RWPE2 (cell line): ENCODE data around the gene ATP4B.

ENCODE experiments used
- ATAC-seq: fragments of 200-7000 bp; cut with Tn5 transposase; 3 replicates; pipeline ENCODE4 v1.9.1; 2021; ENCODE audit warnings: low read depth
- DNase-seq: peaks from one replicate; pipeline ENCODE4 v3.0.0-alpha.2; 2020; ENCODE audit warnings: low spot score
- H3K27ac ChIP-seq: fragments of 450-650 bp; 2 replicates; pipeline ENCODE4 v1.5.1; 2017; ENCODE audit warnings: mild to moderate bottlenecking; ENCODE audit not compliant: poor library complexity, severe bottlenecking
- H3K27me3 ChIP-seq: fragments of 250-450 bp; sonication (Bioruptor Pico); 2 replicates; pipeline ENCODE4 v1.5.1; 2021; ENCODE audit warnings: mild to moderate bottlenecking, moderate library complexity; ENCODE audit not compliant: insufficient read depth, poor library complexity, severe bottlenecking
- H3K36me3 ChIP-seq: fragments of 250-450 bp; sonication (Bioruptor Pico); 2 replicates; pipeline ENCODE4 v1.5.1; 2020; ENCODE audit warnings: low read depth, mild to moderate bottlenecking, moderate library complexity
- H3K4me1 ChIP-seq: fragments of 250-450 bp; sonication (Bioruptor Pico); 2 replicates; pipeline ENCODE4 v1.5.1; 2021; ENCODE audit warnings: mild to moderate bottlenecking, moderate library complexity; ENCODE audit not compliant: insufficient read depth, poor library complexity, severe bottlenecking
- H3K4me3 ChIP-seq: fragments of 250-450 bp; sonication (Bioruptor Pico); 2 replicates; pipeline ENCODE4 v1.5.1; 2021; ENCODE audit warnings: mild to moderate bottlenecking, moderate library complexity; ENCODE audit not compliant: severe bottlenecking
- H3K9me3 ChIP-seq: fragments of 250-450 bp; sonication (Bioruptor Pico); 2 replicates; pipeline ENCODE4 v1.5.1; 2021; ENCODE audit warnings: mild to moderate bottlenecking, moderate library complexity; ENCODE audit not compliant: severe bottlenecking
- TF ChIP-seq, protein P1 (sequence below): fragments of 450-650 bp; IDR thresholded peaks from one replicate; pipeline ENCODE4 v1.5.1; 2017; ENCODE audit warnings: mild to moderate bottlenecking, moderate library complexity; ENCODE audit not compliant: poor library complexity, severe bottlenecking

The ATP4B gene

GRCh38 chr13:113657851-113658741 lies at the start of gene ATP4B:
Gene ATP4B (minus strand): TSS chr13:113658198. CDS start chr13:113658144, 54 bp downstream.
- H3K36me3 ChIP-seq, result no peaks in the 10 kb centered on the region
- TF ChIP-seq, protein P1, sequence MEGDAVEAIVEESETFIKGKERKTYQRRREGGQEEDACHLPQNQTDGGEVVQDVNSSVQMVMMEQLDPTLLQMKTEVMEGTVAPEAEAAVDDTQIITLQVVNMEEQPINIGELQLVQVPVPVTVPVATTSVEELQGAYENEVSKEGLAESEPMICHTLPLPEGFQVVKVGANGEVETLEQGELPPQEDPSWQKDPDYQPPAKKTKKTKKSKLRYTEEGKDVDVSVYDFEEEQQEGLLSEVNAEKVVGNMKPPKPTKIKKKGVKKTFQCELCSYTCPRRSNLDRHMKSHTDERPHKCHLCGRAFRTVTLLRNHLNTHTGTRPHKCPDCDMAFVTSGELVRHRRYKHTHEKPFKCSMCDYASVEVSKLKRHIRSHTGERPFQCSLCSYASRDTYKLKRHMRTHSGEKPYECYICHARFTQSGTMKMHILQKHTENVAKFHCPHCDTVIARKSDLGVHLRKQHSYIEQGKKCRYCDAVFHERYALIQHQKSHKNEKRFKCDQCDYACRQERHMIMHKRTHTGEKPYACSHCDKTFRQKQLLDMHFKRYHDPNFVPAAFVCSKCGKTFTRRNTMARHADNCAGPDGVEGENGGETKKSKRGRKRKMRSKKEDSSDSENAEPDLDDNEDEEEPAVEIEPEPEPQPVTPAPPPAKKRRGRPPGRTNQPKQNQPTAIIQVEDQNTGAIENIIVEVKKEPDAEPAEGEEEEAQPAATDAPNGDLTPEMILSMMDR, result no peak
- H3K4me1 ChIP-seq, result no peaks in the 10 kb centered on the region
- ATAC-seq (no peak), DNase-seq (peak; percentile 47)
- peaks cover 2% of the 10 kb centered on the region for H3K27me3 ChIP-seq
- H3K4me3 ChIP-seq, result no peak within 1 kb of the TSS
- H3K9me3 ChIP-seq, result peaks cover 8% of the 10 kb centered on the region
- no peak within 1 kb of the TSS for H3K27ac ChIP-seq

DNA sequence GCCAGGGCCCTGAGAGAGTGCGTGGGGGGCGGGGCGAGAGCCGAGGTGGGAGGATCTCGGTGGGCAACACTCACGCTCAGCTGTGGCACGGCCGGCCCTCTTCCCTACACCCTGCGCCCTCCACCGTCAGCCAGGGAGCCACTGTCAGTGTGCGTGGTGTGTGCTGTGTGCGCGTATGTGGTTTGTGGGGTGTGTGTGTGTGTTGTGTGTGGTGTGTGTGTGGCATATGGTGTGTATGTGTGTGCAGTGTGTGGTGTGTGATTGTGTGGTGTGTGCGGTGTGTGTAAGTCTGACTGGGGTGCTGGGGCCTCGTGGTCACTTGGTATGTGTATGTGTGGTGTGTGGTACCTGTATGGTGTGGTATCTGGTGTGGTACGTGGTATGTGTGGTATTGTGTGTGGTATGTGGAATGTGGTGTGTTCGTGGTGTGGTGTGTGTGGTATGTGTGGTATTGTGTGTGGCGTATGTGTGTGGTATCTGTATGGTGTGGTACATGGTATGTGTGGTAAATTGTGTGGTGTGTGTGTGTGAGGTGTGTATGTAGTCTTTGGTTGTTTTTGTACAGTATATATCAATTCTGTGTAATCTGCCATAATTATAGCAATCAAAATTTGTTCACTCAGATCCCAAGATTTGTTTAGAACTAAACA lies 14.1 kb upstream of the ATP4B start:
- H3K36me3 ChIP-seq, result no peaks in the 10 kb centered on the region
- no peaks in the 10 kb centered on the region for H3K9me3 ChIP-seq
- no peak overlapping the region for H3K4me3 ChIP-seq
- peak; percentile 66 for DNase-seq
- H3K27me3 ChIP-seq, result no peaks in the 10 kb centered on the region
- no peak for ATAC-seq
- H3K27ac ChIP-seq, result no peak overlapping the region
- H3K4me1 ChIP-seq, result no peaks in the 10 kb centered on the region
- TF ChIP-seq, protein P1, result no peak

- Histone ChIP-seq H3K36me3 (no peaks in the 10 kb centered on the region), H3K27ac (no peak overlapping the region), H3K4me3 (no peak overlapping the region), H3K4me1 (no peaks in the 10 kb centered on the region), H3K27me3 (no peaks in the 10 kb centered on the region), H3K9me3 (no peaks in the 10 kb centered on the region)
- ATAC-seq, result no peak
- TF ChIP-seq, protein P1, result no peak
- DNase-seq, result peak; percentile 43
Observed at GRCh38 chr13:113671066-113672001, 13.3 kb upstream of the ATP4B start.

DNA sequence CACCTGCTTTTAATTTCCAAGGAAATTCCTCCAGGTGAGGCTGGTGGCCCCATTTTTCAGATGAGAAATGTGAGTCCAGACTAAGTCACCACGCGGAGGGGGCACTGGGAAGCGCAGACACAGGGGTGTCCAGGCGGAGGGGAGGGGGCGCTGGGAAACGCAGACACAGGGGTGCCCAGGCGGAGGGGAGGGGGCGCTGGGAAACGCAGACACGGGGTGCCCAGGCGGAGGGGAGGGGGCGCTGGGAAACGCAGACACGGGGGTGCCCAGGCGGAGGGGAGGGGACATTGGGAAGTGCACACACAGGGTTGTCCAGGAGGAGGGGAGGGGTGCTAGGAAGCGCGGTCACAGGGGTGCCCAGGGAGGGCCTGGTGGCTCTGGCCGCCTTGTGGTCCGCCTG lies 12.5 kb upstream of the ATP4B start:
- ATAC-seq (no peak), DNase-seq (no peak)
- Histone ChIP-seq H3K36me3 (no peaks in the 10 kb centered on the region), H3K4me1 (no peaks in the 10 kb centered on the region), H3K4me3 (no peak overlapping the region), H3K27me3 (no peaks in the 10 kb centered on the region), H3K27ac (no peak overlapping the region), H3K9me3 (no peaks in the 10 kb centered on the region)
- TF ChIP-seq, protein P1, result no peak
